OCI-LY7 (cell line): ENCODE results near the gene EXOC4. TPM values are rescaled to one million over a fixed set of nuclear protein-coding genes. Genes with fewer than 3 reads are reported as not detected.

ENCODE experiments used
- BruUV-seq: library from RNA; stranded (reverse); fragments of 400-500 nt; replicated peaks from 2 replicates; lab custom pipeline; 2021; lab: Mats Ljungman, UMichigan
- CTCF ChIA-PET: fragments of 300-600 bp; sonication (Branson Sonifier 250); formaldehyde crosslinking; loops from one replicate; lab custom pipeline; 2022; ENCODE audit warnings: antibody characterized with exemption; ENCODE audit not compliant: unreplicated experiment; lab: Charles Lee
- POLR2A ChIA-PET: fragments of 300-600 bp; sonication (Branson Sonifier 250); formaldehyde crosslinking; loops from one replicate; lab custom pipeline; 2022; ENCODE audit warnings: antibody characterized with exemption; lab: Charles Lee
- DNase-seq: peaks from one replicate; pipeline ENCODE4 v3.0.0-alpha.2; 2015; ENCODE audit warnings: low spot score
- H2AFZ ChIP-seq: fragments of 200-600 bp; sonication (generic), shearing (Covaris generic); 2 replicates; pipeline ENCODE4 v1.6.1; 2014; ENCODE audit warnings: mild to moderate bottlenecking, antibody characterized with exemption, low read length, moderate library complexity
- H3K27ac ChIP-seq: fragments of 200-600 bp; sonication (generic); 2 replicates; pipeline ENCODE4 v1.5.1; 2014; ENCODE audit warnings: mixed run types, low read depth, mild to moderate bottlenecking, moderate library complexity, low read length, inconsistent platforms; ENCODE audit not compliant: poor library complexity, severe bottlenecking
- H3K36me3 ChIP-seq: fragments of 200-600 bp; sonication (generic); 2 replicates; pipeline ENCODE4 v1.6.1; 2014; ENCODE audit warnings: mild to moderate bottlenecking, antibody characterized with exemption, low read length, moderate library complexity, mixed read lengths; ENCODE audit not compliant: insufficient read depth
- H3K4me1 ChIP-seq: fragments of 200-600 bp; sonication (generic); 2 replicates; pipeline ENCODE4 v1.5.1; 2014; ENCODE audit warnings: mild to moderate bottlenecking, low read length; ENCODE audit not compliant: insufficient read depth, poor library complexity, severe bottlenecking
- H3K4me2 ChIP-seq: fragments of 200-600 bp; sonication (generic); 2 replicates; pipeline ENCODE4 v1.6.1; 2014; ENCODE audit warnings: mild to moderate bottlenecking, low read length
- H3K4me3 ChIP-seq: fragments of 200-600 bp; sonication (generic); 2 replicates; pipeline ENCODE4 v1.5.1; 2014; ENCODE audit warnings: mild to moderate bottlenecking, low read depth, low read length; ENCODE audit not compliant: poor library complexity, severe bottlenecking
- H3K79me2 ChIP-seq: fragments of 200-600 bp; sonication (generic); 2 replicates; pipeline ENCODE4 v1.6.1; 2016; ENCODE audit warnings: low read depth, mild to moderate bottlenecking, low read length, moderate library complexity, mixed read lengths; ENCODE audit not compliant: insufficient read depth
- H3K9me2 ChIP-seq: fragments of 200-600 bp; sonication (generic); 2 replicates; pipeline ENCODE4 v1.6.1; 2016; ENCODE audit warnings: mild to moderate bottlenecking, low read length, mixed read lengths; ENCODE audit not compliant: insufficient read depth
- H3K9me3 ChIP-seq: fragments of 200-600 bp; sonication (generic); 2 replicates; pipeline ENCODE4 v1.6.1; 2014; ENCODE audit warnings: mild to moderate bottlenecking, mixed run types, low read length, mixed read lengths
- H4K20me1 ChIP-seq: fragments of 200-600 bp; sonication (generic); 2 replicates; pipeline ENCODE4 v1.6.1; 2014; ENCODE audit warnings: mild to moderate bottlenecking, antibody characterized with exemption, low read length, moderate library complexity, mixed read lengths; ENCODE audit not compliant: insufficient read depth
- EZH2phosphoT487 ChIP-seq: fragments of 200-600 bp; sonication (generic); IDR thresholded peaks from 2 replicates; pipeline ENCODE4 v1.6.1; 2018; ENCODE audit warnings: low read depth, borderline replicate concordance, mild to moderate bottlenecking, mixed run types, antibody characterized with exemption, low read length, moderate library complexity, mixed read lengths
- intact Hi-C: fragments of 100-400 bp; cut with micrococcal nuclease; formaldehyde crosslinking; loops from one replicate; pipeline ENCODE4 v1.10.0; 2022; ENCODE audit not compliant: unreplicated experiment
- total RNA-seq, 2 experiments: library from RNA; depleted of rRNA in 1 of 2; stranded (reverse); fragments of >200 nt in 1 of 2; shearing (Covaris generic) in 1 of 2; gene quantifications; 2 replicates each; pipeline ENCODE4 v1.2.3, GENCODE V29; 2014 to 2022
- TF ChIP-seq, protein P1 (sequence below): fragments of 200-600 bp; sonication (generic); conservative IDR thresholded peaks from 2 replicates; pipeline ENCODE4 v1.5.1; 2014; ENCODE audit warnings: mild to moderate bottlenecking, antibody characterized with exemption, low read length, moderate library complexity, mixed read lengths

The EXOC4 gene
- total RNA-seq, 2 experiments from 2014 or later: 75.1 to 93.2 TPM

DNA sequence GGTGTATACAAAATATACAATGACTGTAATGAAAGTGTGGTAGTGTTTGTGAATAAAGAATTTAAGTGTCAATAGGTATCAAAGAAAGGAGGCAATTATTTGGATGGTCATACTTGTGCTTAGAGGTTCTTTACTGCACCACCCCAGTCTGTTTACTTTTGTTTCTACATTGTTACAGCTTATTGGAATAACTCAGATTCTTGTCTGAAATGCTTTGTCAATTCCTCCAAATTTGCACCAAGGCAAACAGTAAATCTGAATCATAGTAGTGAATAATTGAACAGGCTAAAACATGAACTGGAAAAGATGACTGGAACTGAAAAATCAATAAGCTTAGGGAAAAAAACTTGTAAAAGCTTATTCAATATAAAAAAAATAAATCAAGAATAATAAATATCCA lies 319.2 kb downstream of the EXOC4 start:
- H3K79me2 ChIP-seq: no peaks in the 10 kb centered on the region
- H4K20me1 ChIP-seq: no peaks in the 10 kb centered on the region
- no peak for DNase-seq
- no peaks in the 10 kb centered on the region for H3K9me3 ChIP-seq
- no peak overlapping the region for H3K4me2 ChIP-seq
- no peak overlapping the region for H2AFZ ChIP-seq
- POLR2A ChIA-PET: interaction anchor here (0.6 to 1.4 kb wide), 5 partner anchors 10 to 1776 kb away, joined by 3 to 6 read pairs (median 3); no protein-coding TSS in a partner anchor
- H3K4me3 ChIP-seq: no peak overlapping the region
- intact Hi-C loops: no loop called here
- TF ChIP-seq, protein P1, sequence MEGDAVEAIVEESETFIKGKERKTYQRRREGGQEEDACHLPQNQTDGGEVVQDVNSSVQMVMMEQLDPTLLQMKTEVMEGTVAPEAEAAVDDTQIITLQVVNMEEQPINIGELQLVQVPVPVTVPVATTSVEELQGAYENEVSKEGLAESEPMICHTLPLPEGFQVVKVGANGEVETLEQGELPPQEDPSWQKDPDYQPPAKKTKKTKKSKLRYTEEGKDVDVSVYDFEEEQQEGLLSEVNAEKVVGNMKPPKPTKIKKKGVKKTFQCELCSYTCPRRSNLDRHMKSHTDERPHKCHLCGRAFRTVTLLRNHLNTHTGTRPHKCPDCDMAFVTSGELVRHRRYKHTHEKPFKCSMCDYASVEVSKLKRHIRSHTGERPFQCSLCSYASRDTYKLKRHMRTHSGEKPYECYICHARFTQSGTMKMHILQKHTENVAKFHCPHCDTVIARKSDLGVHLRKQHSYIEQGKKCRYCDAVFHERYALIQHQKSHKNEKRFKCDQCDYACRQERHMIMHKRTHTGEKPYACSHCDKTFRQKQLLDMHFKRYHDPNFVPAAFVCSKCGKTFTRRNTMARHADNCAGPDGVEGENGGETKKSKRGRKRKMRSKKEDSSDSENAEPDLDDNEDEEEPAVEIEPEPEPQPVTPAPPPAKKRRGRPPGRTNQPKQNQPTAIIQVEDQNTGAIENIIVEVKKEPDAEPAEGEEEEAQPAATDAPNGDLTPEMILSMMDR: no peak
- TF ChIP-seq EZH2phosphoT487: no peak
- no peaks in the 10 kb centered on the region for H3K36me3 ChIP-seq
- no peaks in the 10 kb centered on the region for H3K9me2 ChIP-seq
- BruUV-seq: no TSS peak
- CTCF ChIA-PET: no interaction called here
- H3K27ac ChIP-seq: no peak overlapping the region
- no peaks in the 10 kb centered on the region for H3K4me1 ChIP-seq

DNA sequence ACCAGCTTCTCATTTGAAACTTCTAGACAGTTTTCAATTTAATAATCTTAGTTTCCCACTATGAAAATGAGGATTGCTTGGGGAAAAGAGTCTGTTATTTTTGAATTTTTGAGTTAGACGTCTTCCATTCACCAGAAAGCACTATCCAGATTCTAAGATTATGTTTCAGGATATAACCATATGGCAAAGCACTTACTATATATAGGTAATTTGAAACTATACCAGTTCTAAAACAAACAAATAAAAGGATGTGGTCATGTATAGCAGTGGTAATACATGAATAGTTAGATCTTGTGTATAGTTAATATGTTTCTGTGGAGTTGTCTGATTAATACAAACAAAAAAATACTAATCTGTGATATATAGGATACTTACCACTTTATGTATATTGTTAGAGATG lies 320.0 kb downstream of the EXOC4 start:
- Histone ChIP-seq H3K9me2 (no peaks in the 10 kb centered on the region), H3K4me1 (no peaks in the 10 kb centered on the region), H4K20me1 (no peaks in the 10 kb centered on the region), H3K4me2 (no peak overlapping the region), H3K79me2 (no peaks in the 10 kb centered on the region), H3K27ac (no peak overlapping the region), H3K9me3 (no peaks in the 10 kb centered on the region), H2AFZ (no peak overlapping the region), H3K4me3 (no peak overlapping the region), H3K36me3 (no peaks in the 10 kb centered on the region)
- ChIA-PET CTCF (no interaction called here), POLR2A (interaction anchor here (0.8 to 1.4 kb wide), 2 partner anchors 11 to 72 kb away, joined by 3 to 6 read pairs; no protein-coding TSS in a partner anchor)
- intact Hi-C loops: no loop called here
- no TSS peak for BruUV-seq
- TF ChIP-seq, protein P1: no peak
- no peak for TF ChIP-seq EZH2phosphoT487
- DNase-seq: no peak

DNA sequence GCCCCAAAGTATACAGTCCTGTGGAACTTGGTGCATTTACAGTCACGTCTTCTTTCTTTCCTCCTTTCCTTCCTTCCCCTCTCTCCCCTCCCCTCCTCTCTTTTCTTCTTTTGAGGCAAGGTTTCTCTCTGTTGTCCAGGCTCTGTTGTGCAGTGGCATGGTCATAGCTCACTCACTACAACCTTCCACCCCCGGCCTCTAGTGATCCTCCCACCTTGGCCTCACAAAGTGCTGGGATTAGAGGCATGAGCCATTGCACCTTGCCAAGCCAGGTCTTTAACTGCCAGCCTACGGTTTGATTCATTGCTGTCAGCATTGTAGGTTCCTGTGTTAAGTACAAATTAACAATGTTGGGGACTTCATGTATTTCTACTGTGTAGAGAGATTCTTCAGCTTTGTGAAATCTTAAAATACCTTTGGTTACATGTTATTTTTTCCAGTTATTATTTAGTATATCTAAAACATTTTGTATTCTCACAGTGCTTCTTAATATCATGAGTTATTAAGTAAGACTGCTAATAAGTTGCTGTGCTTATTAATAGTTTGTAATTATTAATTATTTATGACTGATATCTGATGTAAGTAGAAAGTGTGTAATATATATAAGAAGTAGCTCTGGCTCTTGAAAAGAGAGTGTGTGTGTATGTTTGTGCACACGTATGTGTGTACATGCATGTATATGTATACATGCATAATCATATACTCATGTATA lies 320.8 kb downstream of the EXOC4 start:
- Histone ChIP-seq H3K4me2 (no peak overlapping the region), H3K36me3 (no peaks in the 10 kb centered on the region), H3K79me2 (no peaks in the 10 kb centered on the region), H3K4me3 (no peak overlapping the region), H4K20me1 (no peaks in the 10 kb centered on the region), H3K9me2 (no peaks in the 10 kb centered on the region), H2AFZ (no peak overlapping the region), H3K27ac (no peak overlapping the region), H3K4me1 (no peaks in the 10 kb centered on the region), H3K9me3 (no peaks in the 10 kb centered on the region)
- intact Hi-C loops: no loop called here
- ChIA-PET CTCF (no interaction called here), POLR2A (no interaction called here)
- BruUV-seq: no TSS peak
- no peak for DNase-seq
- no peak for TF ChIP-seq EZH2phosphoT487
- TF ChIP-seq, protein P1: no peak
